ENCODE data around the gene CAMK2N1.

DNA sequence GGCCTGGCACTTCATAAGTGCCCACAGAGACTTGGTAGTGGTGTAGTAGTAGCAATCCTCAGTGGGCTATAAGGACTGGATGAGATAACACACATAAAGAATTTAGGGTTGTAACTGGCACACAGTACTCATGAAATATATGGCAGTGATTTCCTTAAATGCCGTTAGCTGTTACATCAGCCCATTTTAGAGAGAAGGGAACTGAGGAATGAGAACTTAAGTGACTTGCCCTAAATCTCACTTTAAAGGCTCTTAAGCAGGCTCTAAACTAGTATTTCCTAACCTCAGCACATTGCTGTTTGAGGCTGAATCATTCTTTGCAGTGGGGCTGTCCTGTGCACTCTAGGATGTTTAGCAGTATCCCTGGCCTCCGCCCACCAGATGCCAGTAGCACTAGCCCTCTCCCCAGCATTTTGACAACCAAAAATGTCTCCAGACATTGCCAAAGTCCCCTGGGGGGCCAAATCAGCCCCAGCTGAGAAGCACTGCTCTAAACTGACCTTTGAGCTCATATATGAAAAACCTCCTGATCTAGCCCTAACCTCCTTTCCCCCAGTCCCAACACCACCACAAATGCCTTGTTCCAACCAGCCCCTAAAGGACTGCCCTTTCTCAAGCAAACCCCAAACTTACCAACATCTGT lies 11.6 kb downstream of the CAMK2N1 start:
- TF ChIP-seq POLR2AphosphoS5 (IDR thresholded peaks at IDR 0.05) (no peak), POLR2A (IDR thresholded peaks at IDR 0.05) (no peak)
